ENCODE results near the gene CYP4F11.
"Not testable (repeated sequence)": the region's sequence is repeated elsewhere in the genome, so short reads cannot be mapped to it uniquely, and the experiment has no call there.

CYP4F11 gene

GRCh38 chr19:15922021-15922420 is 12.3 kb downstream of the CYP4F11 start:
- DNase-seq (ENCODE audit: low read depth in 2 of 2): no peak

GRCh38 chr19:15919243-15919642 is 15.1 kb downstream of the CYP4F11 start:
- no peak for DNase-seq (ENCODE audit: low read depth in 2 of 2)

GRCh38 chr19:15915109-15915508 is 19.2 kb downstream of the CYP4F11 start:
- DNase-seq (ENCODE audit: low read depth in 2 of 2): no peak

GRCh38 chr19:15913830-15914229 is 20.5 kb downstream of the CYP4F11 start:
- DNase-seq (ENCODE audit: low read depth in 2 of 2): no peak

GRCh38 chr19:15913384-15913783 is 20.9 kb downstream of the CYP4F11 start:
- no peak for DNase-seq (ENCODE audit: low read depth in 2 of 2)

GRCh38 chr19:15911599-15912235 is 22.6 kb downstream of the CYP4F11 start:
- no peak for DNase-seq (ENCODE audit: low read depth in 2 of 2)

- no peak for DNase-seq (ENCODE audit: low read depth in 2 of 2)
Measured at GRCh38 chr19:15905026-15905425, 29.3 kb downstream of the CYP4F11 start.

- not testable (repeated sequence) for DNase-seq (ENCODE audit: low read depth in 2 of 2)
Measured at GRCh38 chr19:15902898-15903297, 31.4 kb downstream of the CYP4F11 start.

GRCh38 chr19:15902254-15902653 is 32.1 kb downstream of the CYP4F11 start:
- no peak for DNase-seq (ENCODE audit: low read depth in 2 of 2)

GRCh38 chr19:15900504-15900903 is 33.8 kb downstream of the CYP4F11 start:
- no peak for DNase-seq (ENCODE audit: low read depth in 2 of 2)

- DNase-seq (ENCODE audit: low read depth in 2 of 2): not testable (repeated sequence)
Measured at GRCh38 chr19:15900032-15900431, 34.3 kb downstream of the CYP4F11 start.

GRCh38 chr19:15899561-15899960 is 34.8 kb downstream of the CYP4F11 start:
- not testable (repeated sequence) for DNase-seq (ENCODE audit: low read depth in 2 of 2)

- no peak for DNase-seq (ENCODE audit: low read depth in 2 of 2)
Measured at GRCh38 chr19:15897738-15898276, 36.5 kb downstream of the CYP4F11 start, which contains the start of gene CYP4F2. Gene CYP4F2 (minus strand): TSS chr19:15898074. CDS start chr19:15897611, 463 bp downstream.

GRCh38 chr19:15897026-15897737 is 37.1 kb downstream of the CYP4F11 start:
- DNase-seq (ENCODE audit: low read depth in 2 of 2): no peak

- DNase-seq (ENCODE audit: low read depth in 2 of 2): no peak
Measured at GRCh38 chr19:15895876-15896430, 38.4 kb downstream of the CYP4F11 start.

- no peak for DNase-seq (ENCODE audit: low read depth in 2 of 2)
Measured at GRCh38 chr19:15894359-15894758, 40.0 kb downstream of the CYP4F11 start.

- DNase-seq (ENCODE audit: low read depth in 2 of 2): no peak
Measured at GRCh38 chr19:15893477-15893876, 40.9 kb downstream of the CYP4F11 start.

- DNase-seq (ENCODE audit: low read depth in 2 of 2): no peak
Measured at GRCh38 chr19:15892012-15892411, 42.3 kb downstream of the CYP4F11 start.

GRCh38 chr19:15891434-15891833 is 42.9 kb downstream of the CYP4F11 start:
- no peak for DNase-seq (ENCODE audit: low read depth in 2 of 2)

- DNase-seq (ENCODE audit: low read depth in 2 of 2): not testable (repeated sequence)
Measured at GRCh38 chr19:15889339-15889738, 45.0 kb downstream of the CYP4F11 start.

- no peak for DNase-seq (ENCODE audit: low read depth in 2 of 2)
Measured at GRCh38 chr19:15885919-15886318, 48.4 kb downstream of the CYP4F11 start.

GRCh38 chr19:15885167-15885566 is 49.2 kb downstream of the CYP4F11 start:
- no peak for DNase-seq (ENCODE audit: low read depth in 2 of 2)

GRCh38 chr19:15883329-15883728 is 51.0 kb downstream of the CYP4F11 start:
- DNase-seq (ENCODE audit: low read depth in 2 of 2): not testable (repeated sequence)
